NCI-H748 (cell line): ENCODE results near the gene TNNC2.

Experiments used
- DNase-seq: peaks from one replicate; lab custom pipeline; 2025; ENCODE audit not compliant: unreplicated experiment; lab: John Stamatoyannopoulos, UW

The TNNC2 gene

GRCh38 chr20:45782890-45783289, 44.2 kb downstream of the TNNC2 start:
- no peak for DNase-seq

DNA sequence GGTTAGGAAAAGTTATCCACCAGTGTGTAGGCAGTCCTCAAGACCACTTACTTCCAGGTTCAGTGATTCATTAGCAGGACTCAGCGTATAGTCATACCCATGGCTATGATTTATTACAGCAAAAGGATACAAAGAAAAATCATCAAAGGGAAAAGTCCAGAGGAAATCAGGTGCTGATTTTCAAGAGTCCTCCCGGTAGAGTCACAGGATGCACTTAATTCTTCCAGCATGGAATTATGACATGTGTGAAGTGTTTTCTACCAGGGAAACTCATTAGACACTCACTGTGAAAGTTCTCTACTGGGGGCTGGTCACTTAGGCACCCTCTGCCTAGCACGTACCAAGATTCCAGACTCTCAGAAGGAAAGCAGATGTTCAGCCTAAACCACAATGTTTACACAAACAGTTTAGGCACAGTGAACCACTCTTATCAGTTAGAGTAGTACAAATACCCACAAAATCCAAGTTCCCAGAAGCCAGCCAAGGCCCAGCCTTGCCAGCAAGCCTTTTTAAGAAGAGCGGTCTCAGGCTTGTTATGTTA, 45.7 kb downstream of the TNNC2 start:
- DNase-seq = no peak

DNA sequence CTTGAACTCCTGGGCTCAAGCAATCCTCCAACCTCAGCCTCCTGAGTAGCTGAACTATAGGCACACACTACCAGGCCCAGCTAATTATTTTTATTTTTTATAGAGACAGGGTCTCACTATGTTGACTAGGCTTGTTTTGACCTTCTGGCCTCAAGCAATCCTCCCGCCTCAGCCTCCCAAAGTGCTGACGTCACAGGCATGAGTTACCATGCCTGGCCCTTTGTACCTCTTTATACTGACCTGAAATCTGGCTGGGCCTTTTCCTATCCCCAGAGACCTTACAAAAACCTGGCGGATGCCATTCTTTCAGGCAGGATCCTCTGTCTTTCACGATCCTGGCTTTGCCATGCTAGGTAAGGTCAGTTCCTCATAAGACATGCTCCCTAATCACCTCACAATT, 47.0 kb downstream of the TNNC2 start:
- DNase-seq = no peak

GRCh38 chr20:45779011-45779915, 47.8 kb downstream of the TNNC2 start:
- DNase-seq = no peak

- DNase-seq = no peak
Measured at GRCh38 chr20:45776931-45777330, 50.2 kb downstream of the TNNC2 start.

DNA sequence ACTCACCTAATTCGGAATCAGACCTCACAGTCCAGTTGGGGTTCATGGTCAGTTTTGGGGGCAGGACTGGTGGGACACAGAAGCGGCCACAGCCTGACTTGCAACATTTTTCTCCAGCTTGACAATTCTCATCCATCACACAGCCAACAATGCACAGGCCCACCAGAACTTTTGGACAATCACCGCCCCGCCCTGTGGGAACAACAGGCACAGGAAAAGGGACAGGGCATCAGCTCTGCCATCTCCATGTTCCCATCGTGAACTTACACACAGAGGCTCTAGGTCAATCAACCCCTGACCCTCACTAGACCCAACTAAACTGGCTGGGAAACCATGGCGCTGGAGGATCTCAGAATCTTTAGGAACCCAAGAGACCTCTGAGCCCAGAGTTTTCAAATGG, 51.7 kb downstream of the TNNC2 start:
- no peak for DNase-seq

- DNase-seq = no peak
Measured at GRCh38 chr20:45774945-45775344, 52.2 kb downstream of the TNNC2 start.
